Thyroid gland (tissue), 4 donors: ENCODE data around the gene SLC25A39. TPM values are rescaled to one million over a fixed set of nuclear protein-coding genes. Genes with fewer than 3 reads are reported as not detected.
A peak's percentile ranks its signal among the peaks of the same experiment; 100 is the strongest.

Experiments
- DNase-seq, 2 donors: peaks; one replicate each; pipeline ENCODE4 v3.0.0-alpha.2; 2019
- H3K27ac ChIP-seq, 3 donors: fragments of 200-600 bp; sonication (generic); 1 replicate in 2 of 3; 2 replicates in 1 of 3; pipeline ENCODE4 v1.5.1; 2016 to 2019; ENCODE audit warnings: mild to moderate bottlenecking in 1 of 3, moderate library complexity in 1 of 3
- H3K27me3 ChIP-seq: fragments of 200-600 bp; sonication (generic); one replicate; pipeline ENCODE4 v1.5.1; 2019
- H3K36me3 ChIP-seq, 2 donors: fragments of 200-600 bp; sonication (generic); one replicate each; pipeline ENCODE4 v1.5.1; 2016 to 2019
- H3K4me1 ChIP-seq, 2 donors: fragments of 200-600 bp; sonication (generic); one replicate each; pipeline ENCODE4 v1.5.1; 2017 to 2019
- H3K4me3 ChIP-seq, 3 donors: fragments of 200-600 bp; sonication (generic); replicated peaks in 1 of 3; 1 replicate in 2 of 3; 2 replicates in 1 of 3; pipeline ENCODE4 v1.5.1; 2016; ENCODE audit warnings: mild to moderate bottlenecking in 1 of 3
- H3K9me3 ChIP-seq: fragments of 200-600 bp; sonication (generic); one replicate; pipeline ENCODE4 v1.5.1; 2017
- CTCF ChIP-seq, 6 experiments: fragments of 200-600 bp in 3 of 6; fragments of 450-650 bp in 3 of 6; sonication (generic) in 3 of 6; IDR thresholded peaks; one replicate each; pipeline ENCODE4 v1.5.1; 2016 to 2019; ENCODE audit warnings: antibody characterized with exemption in 6 of 6, mild to moderate bottlenecking in 2 of 6, inconsistent platforms in 1 of 6, moderate library complexity in 1 of 6
- POLR2A ChIP-seq, 2 donors: fragments of 450-650 bp; IDR thresholded peaks; one replicate each; pipeline ENCODE4 v1.6.1; 2017; ENCODE audit warnings: antibody characterized with exemption in 2 of 2, mild to moderate bottlenecking in 2 of 2, moderate library complexity in 1 of 2
- WGBS, 2 donors: methylation state at CpG; one replicate each; pipeline ENCODE4 v1.1.5; 2017; 5-methylcytosine and 5-hydroxymethylcytosine counted together
- intact Hi-C: fragments of 100-400 bp; cut with DNase I; formaldehyde crosslinking; loops from one replicate; pipeline ENCODE4 v1.15.1; 2023
- total RNA-seq, 4 donors: library from RNA; depleted of rRNA; stranded (reverse); fragments of >200 nt; gene quantifications; one replicate each; pipeline ENCODE4 v1.2.3, GENCODE V29; 2016

Gene SLC25A39
- total RNA-seq, 4 donors from 2014 or later, result 82.5 to 201 (median 144) TPM

- no peak for TF ChIP-seq CTCF (IDR thresholded peaks at IDR 0.05)
- TF ChIP-seq POLR2A (IDR thresholded peaks at IDR 0.05), result no peak
- H3K36me3 ChIP-seq, result no peaks in the 10 kb centered on the region
- WGBS, 2 donors, result 46 to 60% methylated on average over 15 to 20 of the region's 20 CpGs
- no peaks in the 10 kb centered on the region for H3K9me3 ChIP-seq
- peak overlapping the region in 1 of 3 donors; percentile 58 for H3K27ac ChIP-seq
- H3K27me3 ChIP-seq, result no peaks in the 10 kb centered on the region
- intact Hi-C loops, result no loop called here
- peak; percentile 29 to 34 for DNase-seq
- H3K4me3 ChIP-seq, result no peak overlapping the region
- H3K4me1 ChIP-seq, result peaks cover 0 to 14% of the 10 kb centered on the region in 2 donors
Observed at GRCh38 chr17:44279666-44280391, 44.8 kb downstream of the SLC25A39 start.

- intact Hi-C loops, result no loop called here
- TF ChIP-seq POLR2A (IDR thresholded peaks at IDR 0.05), result no peak
- TF ChIP-seq CTCF (IDR thresholded peaks at IDR 0.05), result no peak
- DNase-seq, result no peak
- no peak overlapping the region for H3K27ac ChIP-seq
- H3K4me1 ChIP-seq, result peaks cover 0 to 14% of the 10 kb centered on the region in 2 donors
- H3K36me3 ChIP-seq, result no peaks in the 10 kb centered on the region
- H3K9me3 ChIP-seq, result no peaks in the 10 kb centered on the region
- H3K4me3 ChIP-seq, result no peak overlapping the region
- WGBS, 2 donors, result 84 to 95% methylated on average over 2 of the region's 2 CpGs
- no peaks in the 10 kb centered on the region for H3K27me3 ChIP-seq
Observed at GRCh38 chr17:44279346-44279665, 45.3 kb downstream of the SLC25A39 start.

- Histone ChIP-seq H3K27me3 (no peaks in the 10 kb centered on the region), H3K9me3 (no peaks in the 10 kb centered on the region), H3K27ac (no peak overlapping the region), H3K36me3 (no peaks in the 10 kb centered on the region), H3K4me1 (peaks cover 0 to 17% of the 10 kb centered on the region in 2 donors), H3K4me3 (no peak overlapping the region)
- intact Hi-C loops, result no loop called here
- WGBS, 2 donors, result 87 to 88% methylated on average over 4 of the region's 4 CpGs
- TF ChIP-seq CTCF (IDR thresholded peaks at IDR 0.05) (no peak), POLR2A (IDR thresholded peaks at IDR 0.05) (no peak)
- no peak for DNase-seq
Observed at GRCh38 chr17:44277976-44278375, 46.6 kb downstream of the SLC25A39 start.

- Histone ChIP-seq H3K27ac (no peak overlapping the region), H3K4me1 (peaks cover 0 to 3% of the 10 kb centered on the region in 2 donors), H3K9me3 (no peaks in the 10 kb centered on the region), H3K4me3 (no peak overlapping the region), H3K36me3 (no peaks in the 10 kb centered on the region), H3K27me3 (no peaks in the 10 kb centered on the region)
- peak; percentile 30 to 42 for DNase-seq
- intact Hi-C loops, result no loop called here
- TF ChIP-seq CTCF (IDR thresholded peaks at IDR 0.05) (no peak), POLR2A (IDR thresholded peaks at IDR 0.05) (no peak)
- 58 to 64% methylated on average over 5 of the region's 5 CpGs for WGBS, 2 donors
Observed at GRCh38 chr17:44273607-44274006, 51.0 kb downstream of the SLC25A39 start.

GRCh38 chr17:44272954-44273353, 51.7 kb downstream of the SLC25A39 start:
- H3K36me3 ChIP-seq, result no peaks in the 10 kb centered on the region
- intact Hi-C loops, result no loop called here
- 79 to 85% methylated on average over 5 to 6 of the region's 6 CpGs for WGBS, 2 donors
- peaks cover 0 to 3% of the 10 kb centered on the region in 2 donors for H3K4me1 ChIP-seq
- H3K4me3 ChIP-seq, result no peak overlapping the region
- no peak for DNase-seq
- TF ChIP-seq POLR2A (IDR thresholded peaks at IDR 0.05) (no peak), CTCF (IDR thresholded peaks at IDR 0.05) (no peak)
- no peaks in the 10 kb centered on the region for H3K9me3 ChIP-seq
- no peak overlapping the region for H3K27ac ChIP-seq
- no peaks in the 10 kb centered on the region for H3K27me3 ChIP-seq
